Testis (tissue), 3 donors: ENCODE data around the gene SPOCK2. TPM values are rescaled to one million over a fixed set of nuclear protein-coding genes. Genes with fewer than 3 reads are reported as not detected.

Experiments used
- DNase-seq: peaks from one replicate; pipeline ENCODE4 v3.0.0-alpha.2; 2019
- H3K27ac ChIP-seq, 2 donors: fragments of 200-600 bp; sonication (generic); one replicate each; pipeline ENCODE4 v1.5.1; 2019
- H3K27me3 ChIP-seq: fragments of 200-600 bp; sonication (generic); one replicate; pipeline ENCODE4 v1.5.1; 2019
- H3K36me3 ChIP-seq: fragments of 200-600 bp; sonication (generic); one replicate; pipeline ENCODE4 v1.5.1; 2017; ENCODE audit warnings: low read depth; ENCODE audit errors: missing control alignments
- H3K4me1 ChIP-seq: fragments of 200-600 bp; sonication (generic); one replicate; pipeline ENCODE4 v1.5.1; 2019
- H3K4me3 ChIP-seq, 2 donors: fragments of 200-600 bp; sonication (generic); one replicate each; pipeline ENCODE4 v1.5.1; 2017 to 2019
- H3K9me3 ChIP-seq: fragments of 200-600 bp; sonication (generic); one replicate; pipeline ENCODE4 v1.5.1; 2017
- CTCF ChIP-seq, 3 experiments: fragments of 450-650 bp in 2 of 3; fragments of 200-600 bp in 1 of 3; sonication (generic) in 1 of 3; IDR thresholded peaks; one replicate each; pipeline ENCODE4 v1.5.1; 2016 to 2019; ENCODE audit warnings: antibody characterized with exemption in 3 of 3, mild to moderate bottlenecking in 2 of 3, moderate library complexity in 1 of 3
- POLR2A ChIP-seq: fragments of 450-650 bp; IDR thresholded peaks from one replicate; pipeline ENCODE4 v1.6.1; 2017; ENCODE audit warnings: antibody characterized with exemption, mild to moderate bottlenecking, moderate library complexity
- WGBS, 2 donors: methylation state at CpG; one replicate each; pipeline ENCODE4 v1.1.5; 2018; 5-methylcytosine and 5-hydroxymethylcytosine counted together
- intact Hi-C: fragments of 100-400 bp; cut with DNase I; formaldehyde crosslinking; loops from one replicate; pipeline ENCODE4 v1.15.1; 2023; ENCODE audit warnings: low total_unique reads
- polyA plus RNA-seq: library from polyadenylated mRNA; stranded (reverse); fragments of 350-450 nt; fragmentation: Illumina TruSeq; extraction: RNeasy Lipid Tissue Mini Kit (QIAGEN cat#74804); gene quantifications from one replicate; pipeline ENCODE4 v1.2.3, GENCODE V29; 2014; ENCODE audit warnings: low read depth, low replicate concordance; ENCODE audit not compliant: insufficient read depth
- total RNA-seq, 2 donors: library from RNA; depleted of rRNA; stranded (reverse); fragments of >200 nt; gene quantifications; one replicate each; pipeline ENCODE4 v1.2.3, GENCODE V29; 2016

Gene SPOCK2
- total and polyA plus RNA-seq, 3 donors from 2014 or later: 73.6 to 212 (median 113) TPM

- intact Hi-C loops: no loop called here
- peaks cover 26% of the 10 kb centered on the region for H3K4me1 ChIP-seq
- H3K4me3 ChIP-seq: no peak overlapping the region
- 45 to 56% methylated on average over 9 of the region's 9 CpGs for WGBS, 2 donors
- DNase-seq: peak; percentile 36
- no peaks in the 10 kb centered on the region for H3K9me3 ChIP-seq
- no peaks in the 10 kb centered on the region for H3K36me3 ChIP-seq
- H3K27me3 ChIP-seq: no peaks in the 10 kb centered on the region
- TF ChIP-seq POLR2A: no peak
- TF ChIP-seq CTCF (IDR thresholded peaks at IDR 0.05): no peak
- peak overlapping the region; percentile 33 to 60 for H3K27ac ChIP-seq
These were observed 9.3 kb upstream of the SPOCK2 start for GRCh38 chr10:72097448-72098300.

GRCh38 chr10:72096115-72097000 is 8.0 kb upstream of the SPOCK2 start:
- Histone ChIP-seq H3K36me3 (no peaks in the 10 kb centered on the region), H3K4me1 (peaks cover 26% of the 10 kb centered on the region), H3K27me3 (no peaks in the 10 kb centered on the region), H3K9me3 (no peaks in the 10 kb centered on the region), H3K27ac (peak overlapping the region; percentile 11 to 60), H3K4me3 (no peak overlapping the region)
- no peak for TF ChIP-seq POLR2A
- no peak for TF ChIP-seq CTCF (IDR thresholded peaks at IDR 0.05)
- peak; percentile 70 for DNase-seq
- intact Hi-C loops: no loop called here
- WGBS, 2 donors: 71 to 73% methylated on average over 9 of the region's 9 CpGs

GRCh38 chr10:72095195-72095594 is 6.8 kb upstream of the SPOCK2 start:
- WGBS, 2 donors: 94 to 97% methylated on average over 4 of the region's 4 CpGs
- intact Hi-C loops: no loop called here

GRCh38 chr10:72094574-72094973 is 6.2 kb upstream of the SPOCK2 start:
- Histone ChIP-seq H3K36me3 (no peaks in the 10 kb centered on the region), H3K27me3 (no peaks in the 10 kb centered on the region), H3K4me3 (no peak overlapping the region), H3K9me3 (no peaks in the 10 kb centered on the region), H3K27ac (no peak overlapping the region), H3K4me1 (peaks cover 26% of the 10 kb centered on the region)
- TF ChIP-seq CTCF (IDR thresholded peaks at IDR 0.05) (no peak), POLR2A (no peak)
- intact Hi-C loops: no loop called here
- no peak for DNase-seq
- 96 to 100% methylated on average over 2 of the region's 2 CpGs for WGBS, 2 donors

More at GRCh38 chr10:72095195-72095594, 6.8 kb upstream of the SPOCK2 start:
- TF ChIP-seq POLR2A: no peak
- no peak for TF ChIP-seq CTCF (IDR thresholded peaks at IDR 0.05)
- peak overlapping the region in 1 of 2 donors; percentile 60 for H3K27ac ChIP-seq
- no peaks in the 10 kb centered on the region for H3K36me3 ChIP-seq
- no peak overlapping the region for H3K4me3 ChIP-seq
- peaks cover 26% of the 10 kb centered on the region for H3K4me1 ChIP-seq
- DNase-seq: no peak
- no peaks in the 10 kb centered on the region for H3K9me3 ChIP-seq
- H3K27me3 ChIP-seq: no peaks in the 10 kb centered on the region
